ENCODE measurements around the gene SLC44A4. TPM values are rescaled to one million over a fixed set of nuclear protein-coding genes. Genes with fewer than 3 reads are reported as not detected.

Gene SLC44A4
- total RNA-seq, 1 donor from 2014 or later, result 17.5 TPM

DNA sequence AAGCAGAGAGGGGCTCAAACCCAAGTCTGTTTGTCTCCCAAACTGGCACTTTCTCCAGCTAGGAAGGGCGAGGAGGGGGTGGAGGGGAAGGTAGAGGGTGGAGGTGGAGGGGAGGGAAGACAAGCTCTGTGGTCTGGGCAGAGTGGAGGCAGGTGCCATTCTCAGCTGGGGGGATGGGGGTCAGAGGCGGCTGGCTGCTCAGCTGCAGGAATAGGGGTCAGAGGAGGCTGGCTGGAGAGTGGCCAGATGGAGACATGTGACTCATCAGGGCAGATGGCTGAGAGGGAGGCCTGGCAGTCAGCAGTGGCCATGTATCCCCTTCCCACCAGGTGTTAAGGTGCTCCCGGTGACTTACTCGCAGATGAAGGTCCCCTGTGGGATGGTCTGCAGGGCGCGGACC is 3.5 kb upstream of the SLC44A4 start:
- H3K27me3 Mint-ChIP-seq, result no peaks in the 10 kb centered on the region
- no peak overlapping the region for H3K4me3 Mint-ChIP-seq (ENCODE audit: low read depth)
- H3K4me1 Mint-ChIP-seq (ENCODE audit: low read depth), result peaks cover 16% of the 10 kb centered on the region
- TF ChIP-seq, protein P1, sequence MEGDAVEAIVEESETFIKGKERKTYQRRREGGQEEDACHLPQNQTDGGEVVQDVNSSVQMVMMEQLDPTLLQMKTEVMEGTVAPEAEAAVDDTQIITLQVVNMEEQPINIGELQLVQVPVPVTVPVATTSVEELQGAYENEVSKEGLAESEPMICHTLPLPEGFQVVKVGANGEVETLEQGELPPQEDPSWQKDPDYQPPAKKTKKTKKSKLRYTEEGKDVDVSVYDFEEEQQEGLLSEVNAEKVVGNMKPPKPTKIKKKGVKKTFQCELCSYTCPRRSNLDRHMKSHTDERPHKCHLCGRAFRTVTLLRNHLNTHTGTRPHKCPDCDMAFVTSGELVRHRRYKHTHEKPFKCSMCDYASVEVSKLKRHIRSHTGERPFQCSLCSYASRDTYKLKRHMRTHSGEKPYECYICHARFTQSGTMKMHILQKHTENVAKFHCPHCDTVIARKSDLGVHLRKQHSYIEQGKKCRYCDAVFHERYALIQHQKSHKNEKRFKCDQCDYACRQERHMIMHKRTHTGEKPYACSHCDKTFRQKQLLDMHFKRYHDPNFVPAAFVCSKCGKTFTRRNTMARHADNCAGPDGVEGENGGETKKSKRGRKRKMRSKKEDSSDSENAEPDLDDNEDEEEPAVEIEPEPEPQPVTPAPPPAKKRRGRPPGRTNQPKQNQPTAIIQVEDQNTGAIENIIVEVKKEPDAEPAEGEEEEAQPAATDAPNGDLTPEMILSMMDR (IDR thresholded peaks at IDR 0.05; ENCODE audit: unreplicated experiment), result no peak
- no peaks in the 10 kb centered on the region for H3K9me3 Mint-ChIP-seq (ENCODE audit: low read depth)
- H3K27ac Mint-ChIP-seq, result no peak overlapping the region
- H3K36me3 Mint-ChIP-seq (ENCODE audit: insufficient read depth), result peaks cover 23% of the 10 kb centered on the region
- DNase-seq (ENCODE audit: low spot score, unreplicated experiment), result no peak

DNA sequence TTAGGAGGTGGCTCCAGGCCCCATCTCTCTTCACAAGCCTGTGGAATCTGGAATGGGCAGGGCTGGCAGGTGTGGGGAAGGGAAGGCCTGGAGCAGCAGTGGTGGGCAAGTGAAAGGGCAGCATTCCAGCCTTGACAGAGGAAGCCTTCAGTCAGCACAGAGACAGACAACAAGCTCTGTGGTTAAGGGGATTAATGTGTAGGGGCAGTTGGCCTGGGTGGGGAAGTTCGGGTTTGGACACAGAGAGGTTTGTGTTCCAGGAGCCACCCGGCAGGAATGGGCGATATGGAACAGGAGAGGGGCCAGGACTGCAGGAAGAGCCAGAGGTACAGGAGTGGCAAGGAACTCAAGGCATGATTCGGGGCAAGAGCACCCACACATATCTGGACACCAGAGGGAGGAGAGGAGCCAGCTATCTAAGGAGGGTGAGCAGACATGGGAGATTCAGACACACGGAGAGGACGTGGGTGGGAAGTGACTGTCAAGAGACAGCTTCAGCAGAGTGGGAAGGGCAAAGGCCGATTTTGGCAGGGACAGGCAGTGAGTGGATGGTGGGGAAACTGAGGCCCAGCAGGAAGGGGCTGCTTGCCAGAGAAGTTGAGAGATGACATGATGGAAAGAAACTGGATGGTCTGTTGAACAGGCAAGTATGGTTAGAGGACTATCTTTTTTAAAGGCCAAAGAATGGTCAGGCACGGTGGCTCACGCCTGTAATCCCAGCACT is 2.5 kb upstream of the SLC44A4 start:
- H3K27ac Mint-ChIP-seq, result peak overlapping the region; percentile 82
- peaks cover 23% of the 10 kb centered on the region for H3K36me3 Mint-ChIP-seq (ENCODE audit: insufficient read depth)
- no peak for DNase-seq (ENCODE audit: low spot score, unreplicated experiment)
- no peaks in the 10 kb centered on the region for H3K27me3 Mint-ChIP-seq
- H3K4me1 Mint-ChIP-seq (ENCODE audit: low read depth), result peaks cover 17% of the 10 kb centered on the region
- no peaks in the 10 kb centered on the region for H3K9me3 Mint-ChIP-seq (ENCODE audit: low read depth)
- no peak overlapping the region for H3K4me3 Mint-ChIP-seq (ENCODE audit: low read depth)
- TF ChIP-seq, protein P1 (IDR thresholded peaks at IDR 0.05; ENCODE audit: unreplicated experiment), result no peak

DNA sequence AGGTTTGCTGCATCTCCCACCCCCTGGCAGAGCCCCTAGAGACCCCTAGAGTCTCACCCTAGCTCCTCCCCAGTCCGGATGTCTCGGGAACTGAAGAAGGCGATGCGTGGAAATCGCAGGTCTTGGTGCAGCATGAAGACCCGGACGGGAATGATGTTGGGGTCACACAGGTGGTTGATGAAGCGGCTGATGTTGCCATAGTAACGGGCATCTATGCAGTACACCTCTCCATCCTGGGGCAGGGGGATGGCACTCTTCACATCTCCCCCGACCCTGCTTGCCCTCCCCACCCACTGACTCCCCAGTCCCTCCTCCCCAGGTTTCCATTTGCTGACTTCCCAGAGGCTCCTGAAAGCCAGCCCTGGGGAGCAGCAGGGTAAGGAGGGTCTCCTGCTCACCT is 1.8 kb upstream of the SLC44A4 start:
- Mint-ChIP-seq H3K4me1 (ENCODE audit: low read depth) (peaks cover 17% of the 10 kb centered on the region), H3K27ac (no peak overlapping the region), H3K4me3 (ENCODE audit: low read depth) (no peak overlapping the region), H3K9me3 (ENCODE audit: low read depth) (no peaks in the 10 kb centered on the region), H3K27me3 (no peaks in the 10 kb centered on the region), H3K36me3 (ENCODE audit: insufficient read depth) (peaks cover 18% of the 10 kb centered on the region)
- TF ChIP-seq, protein P1 (IDR thresholded peaks at IDR 0.05; ENCODE audit: unreplicated experiment), result no peak
- no peak for DNase-seq (ENCODE audit: low spot score, unreplicated experiment)

DNA sequence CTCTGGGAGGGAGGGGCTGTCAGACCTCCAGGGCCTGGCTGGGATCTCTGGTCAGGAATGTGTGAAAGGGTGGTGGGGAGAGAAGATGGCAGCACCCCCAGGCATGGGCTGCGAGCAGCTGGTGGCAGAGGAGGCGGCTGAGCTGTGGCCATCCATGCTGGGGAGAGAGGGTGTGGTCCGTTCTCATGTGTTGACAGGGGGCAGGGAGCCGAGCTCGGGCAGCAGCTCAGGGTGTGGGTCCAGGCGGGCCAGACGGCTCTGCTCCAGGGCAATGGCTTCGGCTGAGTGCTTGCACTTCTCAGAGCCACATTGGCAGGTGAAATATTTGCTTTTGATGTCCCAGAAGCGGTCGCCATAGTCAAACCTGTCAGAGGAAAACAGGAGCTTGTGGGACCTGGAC is 1.1 kb upstream of the SLC44A4 start:
- TF ChIP-seq, protein P1 (IDR thresholded peaks at IDR 0.05; ENCODE audit: unreplicated experiment), result no peak
- no peak for DNase-seq (ENCODE audit: low spot score, unreplicated experiment)
- no peak overlapping the region for H3K27ac Mint-ChIP-seq

DNA sequence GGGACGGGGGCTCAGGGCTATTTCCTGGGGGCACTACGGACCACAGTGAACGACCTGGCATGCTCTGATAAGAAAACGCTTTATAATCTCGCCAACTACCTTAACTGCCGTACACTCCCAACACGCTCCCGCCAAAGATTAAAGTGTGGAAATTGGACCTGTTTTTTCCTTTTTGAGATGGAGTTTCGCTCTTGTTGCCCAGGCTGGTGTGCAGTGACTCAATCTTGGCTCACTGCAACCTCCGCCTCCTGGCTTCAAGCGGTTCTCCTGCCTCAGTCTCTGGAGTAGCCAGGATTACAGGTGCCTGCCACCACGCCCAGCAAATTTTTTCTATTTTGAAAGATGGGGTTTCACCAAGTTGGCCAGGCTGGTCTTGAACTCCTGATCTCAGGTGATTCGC is 346 bp upstream of the SLC44A4 start:
- Mint-ChIP-seq H3K27ac (peak overlapping the region; percentile 57), H3K4me1 (ENCODE audit: low read depth) (peaks cover 17% of the 10 kb centered on the region), H3K27me3 (no peaks in the 10 kb centered on the region), H3K4me3 (ENCODE audit: low read depth) (no peak overlapping the region), H3K9me3 (ENCODE audit: low read depth) (no peaks in the 10 kb centered on the region), H3K36me3 (ENCODE audit: insufficient read depth) (peaks cover 14% of the 10 kb centered on the region)
- DNase-seq (ENCODE audit: low spot score, unreplicated experiment), result no peak
- TF ChIP-seq, protein P1 (IDR thresholded peaks at IDR 0.05; ENCODE audit: unreplicated experiment), result no peak

More for the DNA sequence above, 1.1 kb upstream of the SLC44A4 start:
- H3K9me3 Mint-ChIP-seq (ENCODE audit: low read depth), result no peaks in the 10 kb centered on the region
- H3K4me1 Mint-ChIP-seq (ENCODE audit: low read depth), result peaks cover 17% of the 10 kb centered on the region
- peaks cover 14% of the 10 kb centered on the region for H3K36me3 Mint-ChIP-seq (ENCODE audit: insufficient read depth)
- no peak overlapping the region for H3K4me3 Mint-ChIP-seq (ENCODE audit: low read depth)
- no peaks in the 10 kb centered on the region for H3K27me3 Mint-ChIP-seq

Measured in progenitor cell of endocrine pancreas (in vitro differentiated cells).